Stimulated activated CD8-positive, alpha-beta memory T cell treated with anti-CD3 and anti-CD28 coated beads, Interleukin-12 subunit alpha, Interleukin-12 subunit beta, amount 100 ng/mL, for 4 hours (primary cell): ENCODE data around the gene KRT35.

Source experiments
- DNase-seq: peaks from one replicate; pipeline ENCODE4 v3.0.0-alpha.2; 2020; ENCODE audit warnings: low read depth

KRT35 gene

GRCh38 chr17:41481036-41481435, at the start of gene KRT35:
Gene KRT35 (minus strand): TSS chr17:41481151. CDS start chr17:41481097, 54 bp downstream.
- no peak for DNase-seq

- DNase-seq = no peak
Observed at GRCh38 chr17:41530062-41531048, 49.4 kb upstream of the KRT35 start.

DNA sequence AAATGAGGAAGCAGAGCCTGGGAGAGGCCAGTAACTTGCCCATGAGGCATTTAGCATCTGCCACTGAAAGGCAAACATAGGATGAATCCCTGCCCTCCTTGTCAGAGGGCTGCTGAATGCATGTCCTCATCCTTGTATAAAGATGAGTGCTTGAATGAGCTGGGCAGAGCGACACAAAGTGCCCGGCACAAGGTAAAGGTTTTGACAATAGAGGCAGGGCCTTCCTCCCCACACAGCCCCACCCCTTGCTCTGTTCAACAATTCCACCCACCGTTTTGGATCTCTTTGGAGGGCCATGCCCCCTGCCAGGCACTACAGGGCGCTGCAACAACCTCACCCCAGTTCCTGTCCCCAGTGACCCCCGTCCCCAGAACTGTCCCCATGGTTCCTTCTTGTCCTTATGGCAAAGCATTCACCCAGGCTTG, 48.6 kb upstream of the KRT35 start:
- no peak for DNase-seq

DNA sequence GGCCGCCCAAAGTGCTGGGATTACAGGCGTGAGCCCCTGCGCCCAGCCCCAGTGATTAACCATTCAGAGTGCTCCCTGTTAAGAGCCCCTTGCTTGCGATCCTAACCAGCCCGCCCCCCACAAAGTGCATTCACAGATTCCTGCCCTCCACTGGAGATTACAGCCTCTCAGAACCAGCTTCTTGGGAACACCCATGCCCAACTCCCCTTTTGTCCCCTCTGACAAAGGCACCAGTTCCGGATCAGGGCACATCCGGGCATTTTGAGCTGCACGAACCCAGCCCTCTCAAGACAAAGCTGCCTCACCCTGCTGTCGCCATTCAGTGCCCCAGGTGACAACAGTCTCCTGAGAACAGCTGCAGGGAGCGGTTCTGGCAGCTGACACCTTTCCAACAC, 48.0 kb upstream of the KRT35 start:
- no peak for DNase-seq

DNA sequence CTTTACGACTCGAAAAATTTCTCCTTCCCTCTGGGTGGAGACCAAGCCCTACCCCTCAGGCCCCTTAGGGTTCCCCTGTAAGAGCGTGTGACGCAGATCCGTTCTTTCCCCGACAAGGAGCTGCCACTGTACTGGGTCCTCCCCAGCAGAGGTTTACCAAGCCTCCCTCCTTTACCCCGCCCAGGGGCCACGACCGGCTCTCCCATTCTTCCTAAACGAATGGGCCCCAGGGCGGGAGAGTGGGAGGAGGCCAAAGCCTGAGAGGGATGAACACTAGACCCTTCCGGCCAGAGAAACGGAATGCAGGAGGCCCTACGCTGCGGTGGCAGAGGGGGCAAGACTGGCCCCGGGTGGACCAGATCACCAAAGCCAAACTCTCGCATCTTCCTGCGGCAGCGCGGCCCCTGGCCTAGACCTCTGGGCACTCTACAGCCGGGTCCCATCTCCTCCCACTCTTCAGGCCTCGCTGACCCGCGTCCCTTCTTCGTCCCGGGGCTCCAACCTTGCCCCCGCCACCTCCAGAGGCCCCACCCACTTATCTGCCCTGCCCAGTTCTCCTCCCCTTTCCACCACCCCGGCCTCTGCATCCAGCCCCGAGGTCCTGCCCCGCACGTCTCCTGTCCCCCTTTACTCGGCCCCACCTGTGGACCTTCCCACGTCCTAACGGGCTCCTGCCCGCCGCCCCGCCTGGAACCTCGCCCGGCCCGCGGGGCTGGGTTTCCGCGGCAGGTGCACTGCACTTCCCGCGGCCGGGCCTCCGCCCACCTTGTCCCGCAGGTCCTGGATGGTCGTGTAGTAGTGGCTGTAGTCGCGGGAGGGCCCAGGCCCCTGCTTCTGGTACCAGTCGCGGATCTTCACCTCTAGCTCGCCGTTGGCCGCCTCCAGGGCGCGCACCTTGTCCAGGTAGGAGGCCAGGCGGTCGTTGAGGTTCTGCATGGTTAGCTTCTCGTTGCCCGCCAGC, 46.4 kb upstream of the KRT35 start:
- DNase-seq = no peak

DNA sequence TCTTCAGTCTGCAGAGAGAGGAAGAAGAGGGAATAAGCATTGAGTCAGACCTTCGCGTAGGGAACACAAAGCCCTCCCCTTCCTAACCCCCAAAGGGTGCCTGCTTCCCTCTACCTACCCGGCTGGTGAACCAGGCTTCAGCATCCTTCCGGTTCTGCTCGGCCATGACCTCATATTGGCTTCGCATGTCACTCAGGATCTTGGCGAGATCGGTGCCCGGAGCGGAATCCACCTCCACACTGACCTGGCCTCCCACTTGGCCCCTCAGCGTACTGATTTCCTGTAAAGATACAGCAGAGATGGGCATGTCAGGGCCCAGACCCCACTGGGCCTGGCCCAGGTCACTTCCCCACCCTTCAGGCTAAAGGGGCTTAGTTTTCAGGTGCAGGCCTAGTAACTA, 43.3 kb upstream of the KRT35 start:
- DNase-seq = no peak

- DNase-seq = no peak
Observed at GRCh38 chr17:41523787-41524186, 42.8 kb upstream of the KRT35 start.

DNA sequence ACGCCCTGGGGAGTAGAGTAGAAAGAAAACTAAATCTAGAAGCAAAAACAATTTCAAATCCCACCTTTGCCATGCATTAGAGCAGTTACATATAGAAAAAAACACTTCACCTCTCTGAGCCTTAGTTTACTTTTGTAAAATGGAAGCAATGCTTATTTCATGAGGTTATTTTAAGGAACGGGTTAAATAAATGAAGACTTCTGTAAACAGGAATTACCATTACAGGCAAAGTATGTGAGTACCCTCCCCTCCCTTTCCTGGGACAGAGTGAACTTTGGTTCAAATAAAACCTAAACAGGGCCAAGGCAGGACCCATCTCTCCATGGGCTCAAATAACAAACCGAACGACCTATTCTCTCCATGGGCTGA, 42.3 kb upstream of the KRT35 start:
- no peak for DNase-seq

DNA sequence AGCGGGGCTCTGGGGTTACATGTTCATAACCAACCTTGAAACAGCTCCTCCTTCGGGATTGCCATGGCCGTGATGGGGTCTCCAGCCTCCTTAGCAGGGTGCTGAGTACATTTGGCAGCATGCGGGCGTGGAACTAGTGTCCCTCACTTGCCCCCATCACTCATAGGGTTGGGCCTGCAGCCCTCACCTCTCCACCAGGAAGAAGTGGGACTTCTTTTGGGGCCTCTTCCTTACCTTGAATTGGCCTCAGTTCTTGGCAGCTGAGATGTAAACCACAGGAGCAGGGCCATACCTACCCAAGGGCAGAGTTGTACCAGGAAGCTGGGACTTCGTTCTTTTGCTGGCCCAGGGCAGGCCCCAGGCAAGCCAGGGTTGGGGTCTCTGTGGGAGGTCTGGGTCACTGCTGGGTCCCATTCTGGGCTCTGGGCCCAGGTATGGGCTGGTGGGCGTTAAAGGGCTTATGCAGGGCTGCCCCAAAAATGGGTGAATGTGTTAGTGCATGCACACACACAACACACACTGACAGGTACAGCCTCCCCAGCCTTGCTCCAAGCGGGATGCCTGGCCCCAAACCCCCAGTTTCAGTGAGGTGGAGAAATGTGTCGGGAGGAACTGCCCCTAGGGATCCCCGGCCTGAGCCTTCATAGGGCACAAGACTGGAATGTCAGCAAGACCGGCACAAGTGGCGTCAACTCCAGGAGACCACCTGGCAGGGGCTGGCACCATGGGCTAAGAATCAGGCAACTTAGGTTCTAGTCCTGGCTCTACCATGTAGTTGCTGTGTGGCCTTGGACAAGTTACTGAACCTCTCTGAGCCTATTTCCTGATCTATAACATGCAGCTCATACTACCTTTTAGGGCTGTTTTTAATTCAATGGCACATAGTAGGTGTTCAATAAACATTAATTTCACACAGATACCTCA, 41.6 kb upstream of the KRT35 start:
- DNase-seq = no peak

- no peak for DNase-seq
Observed at GRCh38 chr17:41521574-41522261, 40.8 kb upstream of the KRT35 start.

GRCh38 chr17:41520821-41521521, 40.0 kb upstream of the KRT35 start:
- DNase-seq = no peak

- DNase-seq = no peak
Observed at GRCh38 chr17:41519501-41520224, 38.7 kb upstream of the KRT35 start.

- no peak for DNase-seq
Observed at GRCh38 chr17:41518789-41519449, 38.0 kb upstream of the KRT35 start, which contains the start of gene KRT15. Gene KRT15 (minus strand): TSS chr17:41518890. CDS start chr17:41518827, 63 bp downstream.

- no peak for DNase-seq
Observed at GRCh38 chr17:41518031-41518430, 37.1 kb upstream of the KRT35 start.

- DNase-seq = no peak
Observed at GRCh38 chr17:41516830-41517283, 35.9 kb upstream of the KRT35 start.

DNA sequence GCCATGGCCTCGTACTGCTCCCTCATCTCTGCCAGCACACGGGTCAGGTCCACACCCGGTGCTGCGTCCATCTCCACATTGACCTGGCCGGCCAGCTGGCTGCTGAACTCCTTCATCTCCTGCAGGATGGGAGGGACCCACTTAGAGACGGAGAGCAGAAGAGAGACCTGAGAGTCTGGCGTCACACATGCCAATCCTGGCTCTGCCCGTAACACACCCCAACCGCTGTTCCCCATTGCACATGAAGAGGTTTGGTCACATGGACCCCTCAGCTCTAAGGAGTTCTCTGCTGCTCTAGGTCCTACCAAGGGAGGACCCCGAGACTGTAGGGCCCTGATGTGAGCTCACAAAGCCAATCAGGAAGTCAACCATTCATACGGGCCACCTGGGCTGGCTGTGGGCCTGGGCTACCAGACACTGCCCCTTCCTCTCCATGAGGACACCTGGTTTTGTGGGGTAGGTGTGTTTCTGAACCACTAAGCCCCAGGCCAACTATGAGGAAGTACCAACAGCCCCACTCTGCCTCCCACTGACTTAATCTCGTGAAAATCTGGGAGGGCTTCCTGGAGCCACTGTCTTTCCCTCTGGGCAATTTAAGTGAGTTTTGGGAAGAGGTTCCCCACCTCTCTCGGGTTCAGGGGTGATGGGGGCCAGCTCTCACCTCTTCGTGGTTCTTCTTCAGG, 35.3 kb upstream of the KRT35 start:
- DNase-seq = no peak

DNA sequence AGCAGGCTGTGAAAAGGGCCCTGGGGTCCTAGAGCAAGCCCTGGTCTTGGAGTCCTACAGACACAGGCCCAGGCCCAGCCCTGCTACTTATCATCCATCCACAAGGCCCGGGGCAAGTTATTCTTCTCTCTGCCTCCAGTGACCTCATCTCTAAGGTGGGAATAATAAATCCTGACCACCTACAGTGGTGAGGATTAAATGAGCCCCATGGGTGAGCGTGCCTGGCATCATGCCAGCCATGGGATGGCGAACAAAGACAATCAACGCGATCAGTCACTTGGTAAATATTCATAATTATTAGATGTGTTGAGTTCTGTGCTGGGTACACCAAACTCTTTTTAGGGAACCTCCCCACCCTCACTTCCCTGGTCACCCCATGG, 32.2 kb upstream of the KRT35 start:
- no peak for DNase-seq

DNA sequence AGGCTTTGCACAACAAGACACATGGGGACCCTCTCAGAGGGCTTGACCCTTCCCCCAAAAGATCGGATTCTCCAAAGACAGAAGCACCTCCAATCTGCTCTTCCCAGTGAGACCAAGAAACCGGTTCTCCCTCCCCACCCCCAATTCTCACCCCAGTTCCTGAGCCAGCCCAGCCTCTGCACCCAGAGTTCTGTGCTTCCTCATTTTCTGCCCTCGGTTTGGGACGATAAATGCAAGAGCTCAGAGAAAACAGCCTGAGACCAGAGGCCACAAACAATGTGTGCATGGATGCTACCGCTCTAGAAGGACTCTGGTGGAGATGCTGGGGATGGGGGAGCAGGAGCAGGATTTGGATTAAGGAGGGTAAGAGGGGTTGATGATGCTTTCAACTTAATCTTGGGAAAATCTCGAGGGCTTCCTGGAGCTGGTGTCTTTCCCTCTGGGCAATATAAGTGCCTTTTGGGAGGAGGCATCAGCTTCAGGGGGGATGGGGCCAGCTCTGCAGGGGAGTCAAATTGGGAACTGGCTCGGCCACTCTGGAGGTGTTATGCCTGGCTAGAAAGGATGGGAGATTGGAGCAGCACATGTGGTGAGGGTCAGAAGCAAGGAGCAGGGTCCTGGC, 31.7 kb upstream of the KRT35 start:
- no peak for DNase-seq
